ENCODE measurements around the gene ITPRIP.

DNA sequence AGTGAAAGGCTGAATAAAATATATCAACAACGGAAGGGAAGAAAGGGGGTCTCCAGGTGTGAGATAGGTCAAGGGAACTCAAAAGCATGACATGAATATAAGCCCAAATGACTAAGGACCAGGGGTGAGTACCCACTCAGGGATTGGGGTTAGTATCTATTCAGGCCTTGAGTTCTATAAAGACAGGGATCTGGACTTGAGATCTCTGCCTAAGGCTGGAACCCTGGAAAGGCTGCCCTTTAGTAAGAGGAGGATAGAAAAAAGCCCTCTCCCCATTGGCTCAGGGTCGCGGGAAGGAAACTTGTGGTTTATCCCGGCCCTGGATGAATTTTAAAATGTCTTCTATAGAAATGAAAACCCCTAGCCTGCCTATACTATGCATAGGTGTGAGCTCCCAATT lies 2.4 kb upstream of the ITPRIP start:
- TF ChIP-seq, protein P1, sequence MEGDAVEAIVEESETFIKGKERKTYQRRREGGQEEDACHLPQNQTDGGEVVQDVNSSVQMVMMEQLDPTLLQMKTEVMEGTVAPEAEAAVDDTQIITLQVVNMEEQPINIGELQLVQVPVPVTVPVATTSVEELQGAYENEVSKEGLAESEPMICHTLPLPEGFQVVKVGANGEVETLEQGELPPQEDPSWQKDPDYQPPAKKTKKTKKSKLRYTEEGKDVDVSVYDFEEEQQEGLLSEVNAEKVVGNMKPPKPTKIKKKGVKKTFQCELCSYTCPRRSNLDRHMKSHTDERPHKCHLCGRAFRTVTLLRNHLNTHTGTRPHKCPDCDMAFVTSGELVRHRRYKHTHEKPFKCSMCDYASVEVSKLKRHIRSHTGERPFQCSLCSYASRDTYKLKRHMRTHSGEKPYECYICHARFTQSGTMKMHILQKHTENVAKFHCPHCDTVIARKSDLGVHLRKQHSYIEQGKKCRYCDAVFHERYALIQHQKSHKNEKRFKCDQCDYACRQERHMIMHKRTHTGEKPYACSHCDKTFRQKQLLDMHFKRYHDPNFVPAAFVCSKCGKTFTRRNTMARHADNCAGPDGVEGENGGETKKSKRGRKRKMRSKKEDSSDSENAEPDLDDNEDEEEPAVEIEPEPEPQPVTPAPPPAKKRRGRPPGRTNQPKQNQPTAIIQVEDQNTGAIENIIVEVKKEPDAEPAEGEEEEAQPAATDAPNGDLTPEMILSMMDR (optimal IDR thresholded peaks at IDR 0.05 in 1 of 3, IDR thresholded peaks at IDR 0.05 in 1 of 3, conservative IDR thresholded peaks at IDR 0.05 in 1 of 3; ENCODE audit: extremely low read depth in 1 of 3, insufficient read depth in 2 of 3, low read length in 3 of 3): no peak
- TF ChIP-seq EZH2 (IDR thresholded peaks at IDR 0.05; ENCODE audit: low read length): no peak
